GM19035 (cell line): ENCODE data around the gene PDSS2.

ENCODE experiments used
- ATAC-seq: cut with Tn5 transposase; IDR thresholded peaks from one replicate; pipeline ENCODE4 v1.9.1; 2021; ENCODE audit not compliant: unreplicated experiment

The PDSS2 gene

GRCh38 chr6:107421696-107422256 lies 37.6 kb downstream of the PDSS2 start:
- no peak for ATAC-seq

- ATAC-seq = no peak
These were observed 39.6 kb downstream of the PDSS2 start for GRCh38 chr6:107419733-107420132.

- ATAC-seq = no peak
These were observed 41.2 kb downstream of the PDSS2 start for GRCh38 chr6:107418118-107418517.

- ATAC-seq = no peak
These were observed 43.2 kb downstream of the PDSS2 start for GRCh38 chr6:107416145-107416544.

GRCh38 chr6:107413966-107414645 lies 45.3 kb downstream of the PDSS2 start:
- no peak for ATAC-seq

- ATAC-seq = no peak
These were observed 48.2 kb downstream of the PDSS2 start for GRCh38 chr6:107411161-107411560.

GRCh38 chr6:107409942-107410341 lies 49.4 kb downstream of the PDSS2 start:
- no peak for ATAC-seq

GRCh38 chr6:107408714-107409113 lies 50.6 kb downstream of the PDSS2 start:
- ATAC-seq = no peak

GRCh38 chr6:107405002-107405401 lies 54.4 kb downstream of the PDSS2 start:
- ATAC-seq = no peak

- ATAC-seq = no peak
These were observed 56.8 kb downstream of the PDSS2 start for GRCh38 chr6:107402533-107402932.

GRCh38 chr6:107401573-107401972 lies 57.8 kb downstream of the PDSS2 start:
- no peak for ATAC-seq

- no peak for ATAC-seq
These were observed 58.7 kb downstream of the PDSS2 start for GRCh38 chr6:107400616-107401147.

GRCh38 chr6:107399935-107400334 lies 59.4 kb downstream of the PDSS2 start:
- ATAC-seq = no peak

- ATAC-seq = no peak
These were observed 61.4 kb downstream of the PDSS2 start for GRCh38 chr6:107398001-107398400.

- ATAC-seq = no peak
These were observed 63.2 kb downstream of the PDSS2 start for GRCh38 chr6:107396211-107396610.

GRCh38 chr6:107392069-107392468 lies 67.3 kb downstream of the PDSS2 start:
- no peak for ATAC-seq

- ATAC-seq = no peak
These were observed 68.5 kb downstream of the PDSS2 start for GRCh38 chr6:107390685-107391435.

GRCh38 chr6:107390056-107390455 lies 69.3 kb downstream of the PDSS2 start:
- no peak for ATAC-seq

GRCh38 chr6:107386904-107387303 lies 72.5 kb downstream of the PDSS2 start:
- ATAC-seq = no peak

- ATAC-seq = no peak
These were observed 73.0 kb downstream of the PDSS2 start for GRCh38 chr6:107386340-107386739.

- no peak for ATAC-seq
These were observed 75.7 kb downstream of the PDSS2 start for GRCh38 chr6:107383705-107384104.

- ATAC-seq = no peak
These were observed 85.1 kb downstream of the PDSS2 start for GRCh38 chr6:107374264-107374663.
